CD4-positive, alpha-beta memory T cell (primary cell): ENCODE data around the gene ETFDH. TPM values are rescaled to one million over a fixed set of nuclear protein-coding genes. Genes with fewer than 3 reads are reported as not detected.
A peak's percentile ranks its signal among the peaks of the same experiment; 100 is the strongest.

Experiments
- CTCF ChIA-PET: fragments of 350-600 bp; sonication (Branson Sonifier 250); formaldehyde crosslinking; loops from one replicate; lab custom pipeline; 2021; ENCODE audit warnings: inconsistent platforms; ENCODE audit not compliant: partially characterized antibody; lab: Charles Lee
- POLR2A ChIA-PET: fragments of 350-600 bp; sonication (Branson Sonifier 250); formaldehyde crosslinking; loops from one replicate; lab custom pipeline; 2021; ENCODE audit not compliant: partially characterized antibody; lab: Charles Lee
- DNase-seq, 5 donors: peaks; one replicate each; pipeline versions ENCODE4 v3.0.0 to v3.0.0-alpha.2; 2020 to 2022; ENCODE audit warnings: mixed read lengths in 1 of 5
- H3K27ac ChIP-seq: one replicate; pipeline ENCODE4 v1.7.0; 2013; ENCODE audit warnings: low read depth, low read length
- H3K27me3 ChIP-seq: 2 replicates; pipeline ENCODE4 v1.7.0; 2013; ENCODE audit warnings: mild to moderate bottlenecking, low read length, moderate library complexity; ENCODE audit not compliant: insufficient read depth
- H3K36me3 ChIP-seq: 2 replicates; pipeline ENCODE4 v1.7.0; 2013; ENCODE audit warnings: mild to moderate bottlenecking, low read length, moderate library complexity; ENCODE audit not compliant: insufficient read depth
- H3K4me1 ChIP-seq: 2 replicates; pipeline ENCODE4 v1.7.0; 2013; ENCODE audit warnings: mild to moderate bottlenecking, low read length, moderate library complexity; ENCODE audit not compliant: insufficient read depth
- H3K4me3 ChIP-seq, 2 donors: one replicate each; pipeline ENCODE4 v1.7.0; 2013; ENCODE audit warnings: low read length in 2 of 2, mild to moderate bottlenecking in 1 of 2
- H3K9me3 ChIP-seq, 2 donors: one replicate each; pipeline ENCODE4 v1.7.0; 2013; ENCODE audit warnings: low read length in 2 of 2, control low read depth in 1 of 2; ENCODE audit not compliant: control insufficient read depth in 1 of 2
- H3K27ac Mint-ChIP-seq, 7 donors: one replicate each; pipeline ENCODE4 v1.8.0; 2020 to 2021; ENCODE audit warnings: mixed read lengths in 7 of 7, mild to moderate bottlenecking in 6 of 7, inconsistent platforms in 3 of 7, moderate library complexity in 3 of 7
- H3K27me3 Mint-ChIP-seq, 2 donors: one replicate each; pipeline ENCODE4 v1.8.0; 2020 to 2021; ENCODE audit warnings: mixed read lengths in 2 of 2
- H3K36me3 Mint-ChIP-seq, 2 donors: one replicate each; pipeline ENCODE4 v1.8.0; 2020 to 2021; ENCODE audit warnings: mixed read lengths in 2 of 2, inconsistent platforms in 1 of 2, mild to moderate bottlenecking in 1 of 2
- H3K4me1 Mint-ChIP-seq, 4 donors: one replicate each; pipeline ENCODE4 v1.8.0; 2020 to 2021; ENCODE audit warnings: mixed read lengths in 4 of 4, mild to moderate bottlenecking in 1 of 4
- H3K4me3 Mint-ChIP-seq, 8 donors: one replicate each; pipeline ENCODE4 v1.8.0; 2020 to 2021; ENCODE audit warnings: mixed read lengths in 8 of 8, mild to moderate bottlenecking in 7 of 8, moderate library complexity in 6 of 8, inconsistent platforms in 3 of 8
- H3K9me3 Mint-ChIP-seq, 8 donors: one replicate each; pipeline ENCODE4 v1.8.0; 2020 to 2021; ENCODE audit warnings: mixed read lengths in 8 of 8, mild to moderate bottlenecking in 5 of 8, inconsistent platforms in 3 of 8, moderate library complexity in 1 of 8
- intact Hi-C: fragments of 100-400 bp; cut with micrococcal nuclease; formaldehyde crosslinking; loops from one replicate; pipeline ENCODE4 v1.15.1; 2023
- polyA plus RNA-seq, 2 donors: library from polyadenylated mRNA; unstranded; fragments of 300-500 nt; fragmentation: Illumina TruSeq; gene quantifications; one replicate each; pipeline ENCODE4 v1.2.3, GENCODE V29; 2021
- total RNA-seq, 2 experiments: library from RNA; stranded (reverse); gene quantifications; one replicate each; pipeline ENCODE4 v1.2.3, GENCODE V29; 2021

ETFDH gene
- total and polyA plus RNA-seq, 4 experiments from 2014 or later, result 5.8 to 16.6 (median 12.7) TPM

- Mint-ChIP-seq H3K27me3 (no peaks in the 10 kb centered on the region), H3K4me3 (no peak overlapping the region), H3K36me3 (peaks cover 67 to 91% of the 10 kb centered on the region in 2 donors), H3K27ac (no peak overlapping the region), H3K4me1 (peaks cover 9 to 13% (median 10%) of the 10 kb centered on the region in 4 donors), H3K9me3 (no peaks in the 10 kb centered on the region)
- Histone ChIP-seq H3K4me1 (no peaks in the 10 kb centered on the region), H3K36me3 (peaks cover 72% of the 10 kb centered on the region), H3K27me3 (no peaks in the 10 kb centered on the region), H3K4me3 (no peak overlapping the region), H3K9me3 (no peaks in the 10 kb centered on the region), H3K27ac (no peak overlapping the region)
- ChIA-PET POLR2A (interaction anchor here (1.2 kb wide), 1 partner anchor 27 kb away, joined by 5 read pairs; no protein-coding TSS in a partner anchor), CTCF (no interaction called here)
- DNase-seq, result no peak
- intact Hi-C loops, result no loop called here
These were observed 42.8 kb downstream of the ETFDH start for GRCh38 chr4:158714937-158715336.

- Mint-ChIP-seq H3K27ac (peak overlapping the region in 2 of 7 donors; percentile 31 to 50), H3K9me3 (no peaks in the 10 kb centered on the region), H3K27me3 (no peaks in the 10 kb centered on the region), H3K4me1 (peaks cover 10 to 13% (median 11%) of the 10 kb centered on the region in 4 donors), H3K36me3 (peaks cover 62 to 84% of the 10 kb centered on the region in 2 donors), H3K4me3 (no peak overlapping the region)
- intact Hi-C loops, result no loop called here
- no peak for DNase-seq
- no peak overlapping the region for H3K4me3 ChIP-seq
- ChIA-PET POLR2A (interaction anchor here (1.2 kb wide), 1 partner anchor 28 kb away, joined by 5 read pairs; no protein-coding TSS in a partner anchor), CTCF (no interaction called here)
- H3K27me3 ChIP-seq, result no peaks in the 10 kb centered on the region
- no peaks in the 10 kb centered on the region for H3K4me1 ChIP-seq
- no peak overlapping the region for H3K27ac ChIP-seq
- H3K9me3 ChIP-seq, result no peaks in the 10 kb centered on the region
- H3K36me3 ChIP-seq, result peaks cover 65% of the 10 kb centered on the region
These were observed 43.7 kb downstream of the ETFDH start for GRCh38 chr4:158715802-158716201.

GRCh38 chr4:158721680-158722079, 49.6 kb downstream of the ETFDH start:
- Histone ChIP-seq H3K4me1 (peaks cover 24% of the 10 kb centered on the region), H3K27ac (peak overlapping the region; percentile 93), H3K4me3 (no peak overlapping the region), H3K9me3 (no peaks in the 10 kb centered on the region), H3K36me3 (peaks cover 27% of the 10 kb centered on the region), H3K27me3 (no peaks in the 10 kb centered on the region)
- POLR2A ChIA-PET, result no interaction called here
- peaks cover 27 to 47% (median 38%) of the 10 kb centered on the region in 4 donors for H3K4me1 Mint-ChIP-seq
- DNase-seq, result no peak
- no peaks in the 10 kb centered on the region for H3K9me3 Mint-ChIP-seq
- peak overlapping the region; percentile 95 to 100 (median 99) for H3K27ac Mint-ChIP-seq
- H3K27me3 Mint-ChIP-seq, result peaks cover 0 to 4% of the 10 kb centered on the region in 2 donors
- H3K36me3 Mint-ChIP-seq, result peaks cover 35 to 60% of the 10 kb centered on the region in 2 donors
- intact Hi-C loops, result loop anchor here (2.0 kb wide), 1 partner anchor 381 kb away; the partner anchor contains the start of gene RAPGEF2
- peak overlapping the region in 6 of 8 donors; percentile 95 to 100 (median 98) for H3K4me3 Mint-ChIP-seq
- CTCF ChIA-PET, result no interaction called here

GRCh38 chr4:158722291-158722916, 50.3 kb downstream of the ETFDH start:
- Mint-ChIP-seq H3K9me3 (no peaks in the 10 kb centered on the region), H3K4me3 (peak overlapping the region; percentile 95 to 100 (median 98)), H3K36me3 (peaks cover 28 to 53% of the 10 kb centered on the region in 2 donors), H3K27ac (peak overlapping the region; percentile 95 to 100 (median 99)), H3K27me3 (peaks cover 0 to 4% of the 10 kb centered on the region in 2 donors), H3K4me1 (peaks cover 27 to 47% (median 38%) of the 10 kb centered on the region in 4 donors)
- DNase-seq, result peak in 3 of 5 donors; percentile 6 to 20 (median 13)
- Histone ChIP-seq H3K9me3 (no peaks in the 10 kb centered on the region), H3K36me3 (peaks cover 24% of the 10 kb centered on the region), H3K27me3 (no peaks in the 10 kb centered on the region), H3K27ac (peak overlapping the region; percentile 93), H3K4me3 (peak overlapping the region; percentile 63 to 89), H3K4me1 (peaks cover 24% of the 10 kb centered on the region)
- ChIA-PET CTCF (no interaction called here), POLR2A (no interaction called here)
- intact Hi-C loops, result loop anchor here (2.0 kb wide), 1 partner anchor 380 kb away; the partner anchor contains the start of gene RAPGEF2

- Histone ChIP-seq H3K4me3 (peak within 1 kb of the TSS; percentile 63 to 89), H3K27ac (peak within 1 kb of the TSS; percentile 93), H3K27me3 (no peaks in the 10 kb centered on the region), H3K36me3 (peaks cover 16% of the 10 kb centered on the region), H3K4me1 (peaks cover 24% of the 10 kb centered on the region), H3K9me3 (no peaks in the 10 kb centered on the region)
- H3K27me3 Mint-ChIP-seq, result peaks cover 0 to 4% of the 10 kb centered on the region in 2 donors
- H3K9me3 Mint-ChIP-seq, result no peaks in the 10 kb centered on the region
- intact Hi-C loops, result loop anchor here (1.0 to 2.0 kb wide), 3 partner anchors 46 to 380 kb away; partner anchors contain the start of genes ETFDH, FNIP2 and RAPGEF2
- DNase-seq, result peak; percentile 77 to 88 (median 79)
- peaks cover 20 to 46% of the 10 kb centered on the region in 2 donors for H3K36me3 Mint-ChIP-seq
- peak within 1 kb of the TSS; percentile 95 to 100 (median 98) for H3K4me3 Mint-ChIP-seq
- ChIA-PET CTCF (interaction anchor here (1.1 to 1.5 kb wide), 2 partner anchors 12 to 128 kb away, joined by 4 to 5 read pairs; no protein-coding TSS in a partner anchor), POLR2A (interaction anchor here (1.0 to 1.3 kb wide), 2 partner anchors 8 to 46 kb away, joined by 3 to 8 read pairs; partner anchors contain the start of gene FNIP2)
- peak within 1 kb of the TSS; percentile 95 to 100 (median 99) for H3K27ac Mint-ChIP-seq
- peaks cover 25 to 45% (median 35%) of the 10 kb centered on the region in 4 donors for H3K4me1 Mint-ChIP-seq
These were observed 51.1 kb downstream of the ETFDH start, which contains the start of gene PPID for GRCh38 chr4:158722917-158723793. PPID (minus strand) TSS chr4:158723396; CDS start chr4:158723288, 108 bp downstream.

- Mint-ChIP-seq H3K36me3 (peaks cover 9 to 31% of the 10 kb centered on the region in 2 donors), H3K4me1 (peaks cover 19 to 40% (median 31%) of the 10 kb centered on the region in 4 donors), H3K27ac (peak overlapping the region; percentile 80 to 100 (median 99)), H3K9me3 (no peaks in the 10 kb centered on the region), H3K27me3 (peaks cover 10% of the 10 kb centered on the region in 2 donors), H3K4me3 (peak overlapping the region in 7 of 8 donors; percentile 40 to 100 (median 95))
- DNase-seq, result no peak
- no peak overlapping the region for H3K27ac ChIP-seq
- peaks cover 24% of the 10 kb centered on the region for H3K4me1 ChIP-seq
- no peaks in the 10 kb centered on the region for H3K9me3 ChIP-seq
- no peak overlapping the region for H3K4me3 ChIP-seq
- peaks cover 4% of the 10 kb centered on the region for H3K36me3 ChIP-seq
- intact Hi-C loops, result no loop called here
- peaks cover 5% of the 10 kb centered on the region for H3K27me3 ChIP-seq
- ChIA-PET POLR2A (no interaction called here), CTCF (interaction anchor here (1.2 to 1.5 kb wide), 3 partner anchors 14 to 451 kb away, joined by 3 to 4 read pairs (median 3); no protein-coding TSS in a partner anchor)
These were observed 52.5 kb downstream of the ETFDH start for GRCh38 chr4:158724637-158725036.
